Uterus (tissue), 2 donors: Measurements from ENCODE around the gene GNAO1.

ENCODE experiments used
- CTCF ChIP-seq, 4 experiments: fragments of 200-600 bp in 2 of 4; fragments of 450-650 bp in 2 of 4; sonication (generic) in 2 of 4; IDR thresholded peaks; one replicate each; pipeline ENCODE4 v1.5.1; 2016 to 2019; ENCODE audit warnings: antibody characterized with exemption in 4 of 4, mild to moderate bottlenecking in 2 of 4, moderate library complexity in 1 of 4
- POLR2A ChIP-seq, 2 donors: fragments of 450-650 bp; IDR thresholded peaks; one replicate each; pipeline ENCODE4 v1.6.1; 2016; ENCODE audit warnings: antibody characterized with exemption in 2 of 2, mild to moderate bottlenecking in 1 of 2, moderate library complexity in 1 of 2

- TF ChIP-seq CTCF (IDR thresholded peaks at IDR 0.05), result no peak
- no peak for TF ChIP-seq POLR2A (IDR thresholded peaks at IDR 0.05)
Measured at GRCh38 chr16:56362057-56362655, 170.9 kb downstream of the GNAO1 start.
